Measurements from ENCODE around the gene DOC2A. TPM values are rescaled to one million over a fixed set of nuclear protein-coding genes. Genes with fewer than 3 reads are reported as not detected.
A peak's percentile ranks its signal among the peaks of the same experiment; 100 is the strongest.

The DOC2A gene
- total and polyA plus RNA-seq, 9 of the 15 experiments (the other 6 are each of a cell fraction or from before 2014, with no cell fraction given): 0.03 to 0.38 (median 0.28) TPM; not detected in 1

GRCh38 chr16:30052671-30053372, 42.0 kb upstream of the DOC2A start (continued):
- TF ChIP-seq MYBL2 (IDR thresholded peaks at IDR 0.05; ENCODE audit: low read depth) (peak; percentile 89), MYBL2 (CRISPR knock-in tag; IDR thresholded peaks at IDR 0.05; ENCODE audit: borderline replicate concordance) (peak; percentile 51; the same call in 1 of the 2 replicates), EP400 (IDR thresholded peaks at IDR 0.05) (peak; percentile 88), ZNF282 (CRISPR knock-in tag; IDR thresholded peaks at IDR 0.05) (no peak), TAF15 (IDR thresholded peaks at IDR 0.05; ENCODE audit: low read depth, low read length) (no peak), HIVEP1 (CRISPR knock-in tag; IDR thresholded peaks at IDR 0.05) (no peak), HES1 (IDR thresholded peaks at IDR 0.05; ENCODE audit: low read depth) (no peak), PHB2 (IDR thresholded peaks at IDR 0.05; ENCODE audit: low read depth) (no peak), GTF2E2 (tag; IDR thresholded peaks at IDR 0.05) (peak; percentile 49; the same call in 1 of the 2 replicates), ZNF707 (CRISPR knock-in tag; conservative IDR thresholded peaks at IDR 0.05) (no peak), ZNF445 (CRISPR knock-in tag; IDR thresholded peaks at IDR 0.05; ENCODE audit: low read depth) (no peak), NKRF (IDR thresholded peaks at IDR 0.05; ENCODE audit: borderline replicate concordance) (peak; percentile 87), TBL1XR1 (IDR thresholded peaks at IDR 0.05; ENCODE audit: low read length in 2 of 2) (no peak), E2F6 (IDR thresholded peaks at IDR 0.05; ENCODE audit: borderline replicate concordance in 1 of 2, extremely low read depth in 1 of 2, insufficient read depth in 1 of 2, insufficient read length in 1 of 2, low read depth in 1 of 2, low read length in 1 of 2, poor library complexity in 1 of 2, severe bottlenecking in 1 of 2) (peak; percentile 100), SMARCA4 (IDR thresholded peaks at IDR 0.05) (no peak), RB1 (IDR thresholded peaks at IDR 0.05; ENCODE audit: low read depth) (peak; percentile 100), NCOA1 (IDR thresholded peaks at IDR 0.05; ENCODE audit: low read depth) (no peak), CREB1 (IDR thresholded peaks at IDR 0.05) (peak; percentile 49; the same call in 1 of the 2 replicates), CREB1 (CRISPR knock-in tag; IDR thresholded peaks at IDR 0.05) (peak; percentile 71), YBX1 (IDR thresholded peaks at IDR 0.05) (no peak), ATF2 (CRISPR knock-in tag; IDR thresholded peaks at IDR 0.05) (no peak), MAZ (CRISPR knock-in tag; conservative IDR thresholded peaks at IDR 0.05 in 1 of 2, IDR thresholded peaks at IDR 0.05 in 1 of 2) (peak; percentile 66 to 83), SIRT6 (IDR thresholded peaks at IDR 0.05; ENCODE audit: low read depth, low read length) (no peak), STAT5B (CRISPR knock-in tag; IDR thresholded peaks at IDR 0.05) (no peak)
